Mesothelial cell of epicardium (in vitro differentiated cells): ENCODE results near the gene SERGEF. TPM values are rescaled to one million over a fixed set of nuclear protein-coding genes. Genes with fewer than 3 reads are reported as not detected.

Experiments used
- DNase-seq, 2 experiments: peaks; one replicate each; pipeline ENCODE4 v3.0.0; 2021; ENCODE audit warnings: low spot score in 2 of 2; ENCODE audit not compliant: unreplicated experiment in 2 of 2
- H3K27ac Mint-ChIP-seq: 2 replicates; pipeline ENCODE4 v1.8.0; 2021; ENCODE audit warnings: mixed read lengths
- H3K27me3 Mint-ChIP-seq: 2 replicates; pipeline ENCODE4 v1.8.0; 2021; ENCODE audit warnings: low read depth, mixed read lengths
- H3K36me3 Mint-ChIP-seq: 2 replicates; pipeline ENCODE4 v1.8.0; 2021; ENCODE audit warnings: mixed read lengths
- H3K4me1 Mint-ChIP-seq: 2 replicates; pipeline ENCODE4 v1.8.0; 2021; ENCODE audit warnings: mixed read lengths
- H3K4me3 Mint-ChIP-seq: 2 replicates; pipeline ENCODE4 v1.8.0; 2021; ENCODE audit warnings: mild to moderate bottlenecking, moderate library complexity, mixed read lengths
- H3K9me3 Mint-ChIP-seq: 2 replicates; pipeline ENCODE4 v1.8.0; 2021; ENCODE audit warnings: mixed read lengths
- CTCF ChIP-seq: fragments of 200-600 bp; sonication (generic); IDR thresholded peaks from one replicate; pipeline ENCODE4 v1.5.0; 2021; ENCODE audit warnings: antibody characterized with exemption; ENCODE audit not compliant: unreplicated experiment
- total RNA-seq: library from RNA; stranded (reverse); gene quantifications from 3 replicates; pipeline ENCODE4 v1.2.1, GENCODE V29; 2021

The SERGEF gene
- total RNA-seq, 1 donor from 2014 or later: 19.8 TPM

DNA sequence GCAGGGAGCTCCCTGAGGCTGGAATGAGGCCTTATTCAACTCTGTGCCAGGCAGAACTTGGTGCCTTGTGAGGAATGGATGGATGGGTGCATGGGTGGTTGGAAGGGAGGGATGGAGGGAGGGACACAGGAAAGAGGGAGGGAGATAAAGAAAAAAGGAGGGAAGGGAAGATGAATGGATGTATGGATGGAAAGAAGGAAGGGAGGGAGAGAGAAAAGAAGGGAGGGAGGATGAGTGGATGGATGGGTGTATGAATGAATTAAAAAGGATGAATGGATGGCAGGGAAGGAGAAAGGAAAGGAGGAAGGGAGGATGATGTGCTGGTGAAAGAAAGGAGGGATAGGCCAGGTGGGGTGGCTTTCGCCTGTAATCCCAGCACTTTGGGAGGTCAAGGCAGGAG, 243.6 kb downstream of the SERGEF start:
- no peaks in the 10 kb centered on the region for H3K4me1 Mint-ChIP-seq
- H3K9me3 Mint-ChIP-seq: no peaks in the 10 kb centered on the region
- H3K27me3 Mint-ChIP-seq: no peaks in the 10 kb centered on the region
- no peaks in the 10 kb centered on the region for H3K36me3 Mint-ChIP-seq
- H3K27ac Mint-ChIP-seq: no peak overlapping the region
- TF ChIP-seq CTCF: no peak
- no peak overlapping the region for H3K4me3 Mint-ChIP-seq
- DNase-seq: no peak

DNA sequence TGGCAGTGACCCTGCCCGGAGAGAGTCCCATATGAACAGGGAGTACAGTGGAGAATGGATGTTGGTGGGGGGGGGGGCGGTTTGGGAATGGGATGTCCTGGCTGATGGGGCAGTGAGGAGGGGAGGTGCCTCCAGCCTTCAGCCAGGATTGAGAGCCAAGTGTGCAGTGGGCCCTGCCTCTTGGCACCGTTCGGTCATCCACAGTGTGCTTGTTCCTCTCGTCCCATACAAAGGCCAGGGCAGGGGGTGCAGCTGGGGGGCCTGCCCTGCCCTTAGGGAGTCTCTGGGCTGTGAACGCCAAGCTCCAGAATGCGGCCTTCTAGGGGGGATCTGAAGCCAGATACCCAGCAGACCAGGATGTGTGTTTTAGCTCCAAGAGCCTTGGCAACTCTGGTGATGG, 244.3 kb downstream of the SERGEF start:
- Mint-ChIP-seq H3K27me3 (no peaks in the 10 kb centered on the region), H3K4me3 (no peak overlapping the region), H3K36me3 (no peaks in the 10 kb centered on the region), H3K27ac (no peak overlapping the region), H3K4me1 (no peaks in the 10 kb centered on the region), H3K9me3 (no peaks in the 10 kb centered on the region)
- DNase-seq: no peak
- TF ChIP-seq CTCF: no peak

GRCh38 chr11:17767914-17768313, 244.9 kb downstream of the SERGEF start:
- no peak for DNase-seq
- Mint-ChIP-seq H3K9me3 (no peaks in the 10 kb centered on the region), H3K36me3 (no peaks in the 10 kb centered on the region), H3K27me3 (no peaks in the 10 kb centered on the region), H3K4me1 (no peaks in the 10 kb centered on the region), H3K4me3 (no peak overlapping the region), H3K27ac (no peak overlapping the region)
- TF ChIP-seq CTCF: no peak

- DNase-seq: no peak
- Mint-ChIP-seq H3K27ac (no peak overlapping the region), H3K4me1 (no peaks in the 10 kb centered on the region), H3K36me3 (no peaks in the 10 kb centered on the region), H3K27me3 (peaks cover 2% of the 10 kb centered on the region), H3K4me3 (no peak overlapping the region), H3K9me3 (no peaks in the 10 kb centered on the region)
- no peak for TF ChIP-seq CTCF
Measured at GRCh38 chr11:17767301-17767885, 245.5 kb downstream of the SERGEF start.

DNA sequence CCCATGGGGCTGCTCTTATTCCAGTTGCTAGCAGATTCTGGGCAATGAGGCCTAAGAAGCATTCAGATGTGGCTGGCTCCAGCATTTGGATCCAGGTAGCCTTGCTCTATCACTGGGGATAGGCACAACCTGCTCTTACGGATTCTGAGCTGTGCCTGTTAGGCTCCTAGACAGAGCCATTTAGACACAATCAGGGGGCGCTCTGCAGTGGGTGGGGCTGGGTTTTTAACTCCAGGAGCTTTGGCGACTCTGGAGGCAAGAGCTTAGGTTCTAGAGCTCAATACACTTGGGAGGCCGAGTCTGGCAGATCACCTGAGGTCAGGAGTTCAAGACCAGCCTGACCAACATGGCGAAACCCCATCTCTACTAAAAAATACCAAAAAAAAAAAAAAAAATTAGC, 246.3 kb downstream of the SERGEF start:
- Mint-ChIP-seq H3K36me3 (no peaks in the 10 kb centered on the region), H3K9me3 (no peaks in the 10 kb centered on the region), H3K4me3 (no peak overlapping the region), H3K27ac (no peak overlapping the region), H3K4me1 (no peaks in the 10 kb centered on the region), H3K27me3 (peaks cover 2% of the 10 kb centered on the region)
- no peak for TF ChIP-seq CTCF
- DNase-seq: no peak

- Mint-ChIP-seq H3K4me1 (no peaks in the 10 kb centered on the region), H3K27ac (no peak overlapping the region), H3K4me3 (no peak overlapping the region), H3K36me3 (no peaks in the 10 kb centered on the region), H3K27me3 (peaks cover 2% of the 10 kb centered on the region), H3K9me3 (no peaks in the 10 kb centered on the region)
- DNase-seq: no peak
- no peak for TF ChIP-seq CTCF
Measured at GRCh38 chr11:17766073-17766359, 246.8 kb downstream of the SERGEF start.
